GM18526 (cell line): ENCODE measurements around the gene FBXL15.

Experiments used
- POLR2A ChIP-seq: IDR thresholded peaks from 3 replicates; pipeline ENCODE4 v1.6.1; 2011; ENCODE audit not compliant: insufficient read length; ENCODE audit errors: extremely low read depth

FBXL15 gene

GRCh38 chr10:102420714-102421506, at the start of gene FBXL15:
FBXL15 (plus strand) TSS chr10:102420836; CDS start chr10:102421130, 294 bp downstream.
- peak; percentile 60 for TF ChIP-seq POLR2A

DNA sequence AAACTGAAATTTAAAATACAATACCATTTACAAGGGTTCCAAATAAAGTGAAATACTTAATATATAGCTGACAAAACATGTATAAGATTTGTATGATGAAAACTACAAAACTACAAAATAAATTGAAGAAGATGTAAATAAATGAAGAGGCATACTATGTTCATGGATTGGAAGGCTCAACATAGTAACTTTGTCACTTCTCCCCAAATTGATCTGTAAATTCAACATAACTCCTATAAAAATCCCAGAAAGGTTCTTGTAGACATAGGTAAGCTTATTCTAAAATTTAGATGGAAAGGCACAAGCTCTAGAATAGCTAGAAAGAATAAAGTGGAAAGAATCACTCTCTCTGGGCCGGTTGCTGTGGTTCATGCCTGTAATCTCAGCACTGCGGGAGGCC, 49.3 kb upstream of the FBXL15 start:
- TF ChIP-seq POLR2A, result no peak

DNA sequence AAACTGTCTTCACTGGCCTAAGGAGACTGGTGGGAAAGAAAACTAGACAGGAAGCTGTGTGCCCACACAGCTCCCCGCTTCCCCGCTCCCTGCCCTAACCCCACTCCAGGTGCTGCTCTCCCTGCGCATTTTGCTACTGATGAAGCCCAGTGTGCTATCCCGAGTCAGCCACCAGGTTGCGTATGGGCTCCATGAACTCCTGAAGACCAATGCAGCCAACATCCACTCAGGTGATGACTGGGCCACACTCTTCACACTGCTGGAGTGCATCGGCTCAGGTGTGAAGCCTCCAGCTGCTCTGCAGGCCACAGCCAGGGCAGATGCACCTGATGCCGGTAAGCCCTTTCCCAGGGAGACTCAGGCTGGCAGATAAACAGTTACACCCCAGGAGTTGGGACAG, 45.4 kb upstream of the FBXL15 start:
- TF ChIP-seq POLR2A, result no peak

- TF ChIP-seq POLR2A, result no peak
These were observed 44.8 kb upstream of the FBXL15 start for GRCh38 chr10:102375867-102376266.

DNA sequence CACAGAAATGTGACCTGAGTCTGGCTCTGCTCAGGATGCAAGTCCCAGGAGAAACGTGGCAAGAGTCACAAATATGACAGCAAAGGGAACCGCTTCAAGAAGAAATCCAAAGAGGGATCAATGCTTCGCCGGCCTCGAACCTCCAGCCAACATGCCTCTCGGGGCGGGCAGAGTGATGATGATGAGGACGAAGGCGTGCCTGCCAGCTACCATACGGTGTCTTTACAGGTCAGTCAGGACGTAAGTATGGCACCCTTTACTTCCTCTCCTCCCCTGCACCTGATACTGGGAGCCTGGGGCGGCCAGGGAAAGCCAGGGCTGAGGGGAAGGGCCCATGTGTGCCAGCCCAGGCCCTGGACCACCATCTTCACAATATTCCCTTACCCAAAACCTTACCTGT, 43.7 kb upstream of the FBXL15 start:
- no peak for TF ChIP-seq POLR2A

DNA sequence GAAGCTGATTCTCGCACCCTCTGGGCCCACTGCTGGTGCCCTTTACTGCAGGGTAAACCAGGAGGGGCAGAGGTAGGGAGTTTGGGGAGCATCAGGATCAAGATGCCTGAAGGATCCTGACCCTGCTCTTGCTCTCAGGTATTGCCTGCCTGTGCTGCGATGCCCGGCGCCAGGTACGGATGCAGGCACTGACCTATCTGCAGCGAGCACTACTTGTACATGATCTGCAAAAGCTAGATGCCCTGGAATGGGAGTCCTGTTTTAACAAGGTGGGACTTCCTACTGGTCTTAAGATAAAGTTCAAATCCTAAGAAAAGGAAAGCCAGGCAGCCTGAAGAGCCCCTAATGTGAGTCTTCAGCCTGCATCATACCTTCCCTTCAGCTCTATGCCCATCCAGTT, 41.3 kb upstream of the FBXL15 start:
- TF ChIP-seq POLR2A, result no peak

DNA sequence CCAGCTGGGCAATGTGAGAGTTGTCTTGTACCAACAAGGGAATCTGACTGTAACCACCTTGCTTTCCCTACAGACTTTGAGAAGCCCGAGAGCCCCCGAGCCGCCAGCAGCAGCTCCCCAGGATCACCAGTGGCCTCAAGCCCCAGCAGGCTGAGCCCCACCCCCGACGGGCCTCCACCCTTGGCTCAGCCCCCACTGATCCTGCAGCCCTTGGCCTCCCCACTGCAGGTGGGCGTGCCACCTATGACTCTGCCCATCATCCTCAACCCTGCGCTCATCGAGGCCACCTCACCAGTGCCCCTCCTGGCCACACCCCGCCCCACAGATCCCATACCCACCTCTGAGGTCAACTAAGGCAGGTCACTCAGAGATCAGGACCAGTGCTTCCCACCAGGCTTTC, 38.7 kb upstream of the FBXL15 start:
- no peak for TF ChIP-seq POLR2A

DNA sequence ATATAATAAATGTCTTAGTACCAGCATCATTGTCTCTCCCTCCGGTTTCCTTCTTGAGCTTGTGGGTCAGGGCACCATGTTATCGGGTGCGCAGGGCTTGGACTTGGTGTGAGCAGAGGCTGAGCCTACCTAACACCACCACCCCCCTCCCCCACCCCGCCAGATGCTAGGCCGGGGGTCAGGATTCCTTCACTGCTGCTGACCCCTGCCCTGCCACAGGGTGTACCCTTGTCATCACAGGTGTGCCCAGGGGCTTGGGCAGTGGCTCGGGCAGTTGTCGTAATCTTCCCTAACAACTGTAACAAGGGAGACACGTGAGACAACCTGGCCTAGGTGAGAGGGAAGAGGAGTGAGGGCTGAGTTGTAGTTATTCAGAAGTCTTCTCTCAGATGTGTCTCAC, 37.8 kb upstream of the FBXL15 start:
- TF ChIP-seq POLR2A, result no peak

GRCh38 chr10:102384053-102384452, 36.6 kb upstream of the FBXL15 start:
- no peak for TF ChIP-seq POLR2A

DNA sequence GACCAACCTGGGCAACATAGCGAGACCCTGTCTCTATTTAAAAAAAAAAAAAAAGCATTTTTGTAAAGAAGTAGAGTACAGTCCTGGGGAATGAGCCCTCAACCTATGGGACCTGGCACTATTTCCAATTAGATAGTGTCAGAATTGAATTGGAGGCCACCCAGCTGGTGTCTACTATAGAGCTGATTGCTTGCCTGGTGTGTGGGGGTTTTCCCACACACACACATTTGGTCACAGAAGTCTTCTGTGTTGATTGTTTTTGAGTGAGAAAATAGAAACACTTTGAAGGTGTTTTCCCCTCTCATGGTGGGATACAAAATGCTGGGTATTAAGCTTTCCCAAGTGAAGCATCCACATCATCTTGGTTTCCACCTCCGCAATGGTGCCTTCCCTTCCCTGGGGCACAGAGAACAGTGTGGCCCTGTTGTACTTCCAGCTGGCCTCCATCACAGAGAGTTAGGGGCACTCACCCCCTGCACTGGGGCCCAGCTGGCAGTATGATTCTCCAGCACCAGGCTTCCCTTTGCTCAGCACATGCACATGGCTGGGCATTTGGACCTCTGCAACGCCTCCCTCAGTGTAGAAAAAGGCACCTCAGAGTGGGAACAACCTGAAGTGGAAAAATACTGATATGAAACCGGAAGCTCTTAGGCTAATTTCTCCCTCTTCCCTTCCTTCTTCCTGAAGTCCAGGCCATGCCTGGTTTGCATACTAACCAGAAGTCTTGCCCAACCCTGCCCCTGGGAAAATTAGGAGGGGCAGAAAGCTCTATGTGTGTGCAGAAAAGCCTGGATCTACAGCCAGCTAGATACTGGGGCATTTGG, 35.8 kb upstream of the FBXL15 start:
- TF ChIP-seq POLR2A, result no peak

DNA sequence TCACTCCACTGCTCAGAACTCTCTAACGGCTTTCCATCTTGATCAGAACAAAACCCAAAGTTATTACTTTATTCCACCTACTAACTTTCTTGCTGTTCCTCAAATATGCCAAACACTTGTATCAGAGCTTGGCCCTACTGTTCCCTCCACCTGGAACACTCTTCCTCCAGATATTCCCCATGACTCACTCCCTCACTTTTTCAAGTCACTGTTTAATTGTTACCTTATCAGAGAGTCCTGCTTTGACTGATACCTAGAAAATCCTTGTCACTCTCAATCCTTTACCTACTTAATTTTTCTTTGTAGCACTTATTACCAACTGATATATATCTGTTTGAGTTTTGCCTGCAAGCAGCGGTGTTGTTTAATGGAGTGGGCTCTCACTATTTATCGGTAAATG, 30.7 kb upstream of the FBXL15 start:
- TF ChIP-seq POLR2A, result no peak

DNA sequence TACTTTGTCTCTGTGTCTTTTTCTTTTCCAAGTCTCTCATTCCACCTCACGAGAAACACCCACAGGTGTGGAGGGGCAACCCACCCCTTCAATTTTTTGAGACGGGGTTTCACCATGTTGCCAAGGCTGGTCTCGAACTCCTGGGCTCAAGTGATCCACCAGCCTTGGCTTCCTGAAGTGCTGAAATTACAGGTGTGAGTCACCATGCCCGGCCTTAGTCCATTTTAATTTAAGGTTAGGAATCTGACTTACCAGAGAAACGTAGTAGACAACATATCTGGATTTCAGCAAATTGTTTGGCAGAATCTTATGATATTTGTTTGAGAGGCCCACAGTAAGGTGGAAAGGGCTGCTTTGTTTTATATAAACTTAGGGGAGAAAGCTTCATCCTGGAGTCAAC, 28.3 kb upstream of the FBXL15 start:
- no peak for TF ChIP-seq POLR2A

- TF ChIP-seq POLR2A, result no peak
These were observed 27.1 kb upstream of the FBXL15 start for GRCh38 chr10:102393411-102394078.

DNA sequence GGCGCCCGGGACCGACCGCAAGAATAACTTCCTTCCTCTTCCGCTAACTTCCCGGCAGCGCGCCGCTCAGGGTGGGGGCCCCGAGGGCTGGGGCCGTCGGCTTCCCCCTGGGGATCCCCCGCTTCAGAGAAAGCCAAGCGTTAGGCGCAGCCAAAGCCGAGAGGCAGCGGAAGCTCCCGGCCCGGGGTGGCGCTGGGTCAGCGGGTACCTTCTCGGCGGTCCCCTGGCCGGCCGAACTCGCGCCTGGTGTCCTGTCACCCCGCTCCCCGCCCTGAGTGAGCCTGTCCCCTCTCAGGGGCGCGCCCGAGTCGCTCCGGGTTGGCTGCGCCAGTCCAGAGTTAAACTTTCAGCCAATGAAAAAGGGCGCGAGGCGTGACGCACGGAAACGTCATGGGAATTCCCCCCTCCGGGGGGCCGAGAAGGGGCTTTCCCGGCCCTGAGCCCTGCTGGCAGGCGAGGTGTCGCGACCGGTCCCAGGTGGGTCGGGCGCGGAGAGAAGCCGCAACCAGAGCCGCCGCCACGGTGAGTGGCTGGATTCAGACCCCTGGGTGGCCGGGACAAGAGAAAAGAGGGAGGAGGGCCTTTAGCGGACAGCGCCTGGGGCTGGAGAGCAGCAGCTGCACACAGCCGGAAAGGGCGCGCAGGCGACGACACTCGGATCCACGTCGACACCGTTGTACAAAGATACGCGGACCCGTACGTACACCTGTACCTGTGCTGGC, 26.4 kb upstream of the FBXL15 start:
- peak; percentile 85 for TF ChIP-seq POLR2A

DNA sequence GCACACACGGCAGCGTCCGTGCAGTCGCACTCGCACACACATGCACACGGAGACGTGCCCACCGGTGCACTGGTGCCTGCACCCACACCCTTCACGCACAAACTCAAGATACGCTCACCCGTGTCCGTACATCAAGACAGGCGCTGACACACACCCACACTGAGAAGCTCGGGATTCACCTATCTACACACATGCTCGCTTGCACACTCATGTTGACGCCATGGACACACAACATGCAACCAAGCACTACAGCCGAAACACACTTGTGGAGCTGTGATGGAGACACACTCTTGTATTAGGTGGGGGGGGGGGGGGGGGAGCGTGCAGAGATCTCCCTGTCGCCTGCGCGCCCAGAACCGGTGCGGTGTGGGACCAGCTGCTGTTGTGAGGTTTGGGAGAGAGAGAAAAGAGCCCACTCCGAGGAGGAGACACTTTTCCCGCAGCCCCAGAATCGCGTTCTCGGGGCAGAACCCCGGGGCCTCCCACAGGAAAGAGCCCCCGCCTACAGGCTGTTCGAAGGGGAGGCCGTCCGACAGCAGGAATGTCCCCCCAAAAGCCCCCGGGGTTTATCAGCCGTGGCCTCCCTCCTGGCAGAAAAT, 25.7 kb upstream of the FBXL15 start:
- TF ChIP-seq POLR2A, result no peak
